T-helper 22 cell (primary cell): ENCODE data around the gene RRAS.

Experiments
- DNase-seq: peaks from one replicate; pipeline ENCODE4 v3.0.0-alpha.2; 2020; ENCODE audit warnings: low read depth

Gene RRAS

DNA sequence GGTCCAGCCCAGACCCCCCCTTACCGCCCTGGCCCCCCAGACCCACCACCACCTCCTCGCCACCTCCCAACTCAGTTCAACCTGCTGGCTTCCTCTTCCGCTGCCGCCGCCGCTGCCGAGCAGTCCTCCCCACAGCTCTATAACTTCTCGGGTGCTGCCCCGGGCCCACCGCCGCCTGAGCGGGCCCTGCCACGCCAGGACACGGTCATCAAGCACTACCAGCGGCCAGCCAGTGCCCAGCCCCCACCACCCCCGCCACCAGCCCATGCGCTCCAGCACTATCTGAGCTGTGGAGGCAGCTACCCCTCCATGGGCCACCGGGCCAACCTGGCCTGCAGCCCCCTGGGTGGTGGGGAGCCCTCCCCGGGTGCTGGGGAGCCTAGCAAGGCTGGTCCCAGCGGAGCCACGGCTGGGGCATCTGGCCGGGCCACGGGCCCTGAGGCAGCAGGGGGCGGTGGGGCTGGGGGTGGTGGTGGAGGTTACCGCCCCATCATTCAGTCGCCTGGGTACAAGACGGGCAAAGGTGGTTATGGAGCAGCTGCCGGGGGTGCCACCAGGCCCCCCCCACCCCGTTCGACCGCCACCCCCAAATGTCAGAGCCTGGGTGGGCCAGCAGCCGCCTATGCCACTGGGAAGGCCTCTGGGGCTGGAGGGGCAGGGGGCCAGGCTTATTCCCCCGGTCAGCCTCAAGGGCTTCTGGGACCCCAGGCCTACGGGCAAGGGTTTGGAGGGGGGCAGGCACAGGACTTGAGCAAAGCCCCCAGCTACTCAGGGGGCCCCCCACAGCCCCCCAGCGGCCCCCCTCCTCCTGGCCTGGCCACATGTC is 44.7 kb downstream of the RRAS start:
- no peak for DNase-seq

- no peak for DNase-seq
Observed at GRCh38 chr19:49594157-49594992, 45.6 kb downstream of the RRAS start.

DNA sequence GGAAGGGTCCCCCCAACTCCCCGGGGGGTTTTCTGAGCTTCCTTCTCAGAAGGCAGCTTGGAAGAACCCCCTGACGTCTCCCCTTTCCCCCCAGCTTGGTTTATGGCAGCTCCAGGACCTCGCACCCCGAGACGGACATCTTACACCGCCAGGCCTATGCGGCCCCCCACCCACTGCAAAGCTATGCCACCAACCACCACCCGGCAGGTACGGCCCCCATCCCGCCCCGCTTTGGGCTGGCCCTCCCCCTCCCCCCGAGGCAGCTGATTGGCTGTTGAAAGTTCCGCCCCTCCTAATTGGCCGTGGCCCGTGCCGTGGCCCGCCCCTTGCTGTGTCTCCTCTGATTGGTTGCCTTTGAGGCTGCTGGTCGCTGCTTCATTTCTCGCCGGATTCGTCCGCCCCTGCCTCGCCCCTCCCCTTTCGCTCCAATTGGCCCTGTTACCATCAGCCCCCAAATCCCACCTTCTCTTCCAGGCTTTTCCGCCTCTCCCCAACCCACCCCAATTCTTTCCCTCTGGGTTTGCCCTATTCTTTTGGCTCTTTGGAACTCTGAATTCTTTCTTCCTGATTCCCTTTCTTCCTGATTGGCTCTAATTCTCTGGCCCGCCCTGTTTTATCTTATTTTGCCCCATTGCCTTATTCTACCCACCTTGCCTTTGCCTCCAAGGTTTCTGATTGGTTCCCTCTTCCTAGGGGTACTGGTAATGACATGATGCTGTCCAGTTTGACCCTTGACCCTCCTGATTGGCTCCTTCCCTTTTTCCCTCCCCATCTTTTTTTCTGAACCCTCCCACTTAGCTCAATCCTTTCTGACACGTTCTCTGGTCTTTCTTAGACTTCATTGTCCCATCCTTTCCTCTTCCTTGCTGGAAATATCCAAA is 46.5 kb downstream of the RRAS start:
- peak; percentile 88 for DNase-seq

DNA sequence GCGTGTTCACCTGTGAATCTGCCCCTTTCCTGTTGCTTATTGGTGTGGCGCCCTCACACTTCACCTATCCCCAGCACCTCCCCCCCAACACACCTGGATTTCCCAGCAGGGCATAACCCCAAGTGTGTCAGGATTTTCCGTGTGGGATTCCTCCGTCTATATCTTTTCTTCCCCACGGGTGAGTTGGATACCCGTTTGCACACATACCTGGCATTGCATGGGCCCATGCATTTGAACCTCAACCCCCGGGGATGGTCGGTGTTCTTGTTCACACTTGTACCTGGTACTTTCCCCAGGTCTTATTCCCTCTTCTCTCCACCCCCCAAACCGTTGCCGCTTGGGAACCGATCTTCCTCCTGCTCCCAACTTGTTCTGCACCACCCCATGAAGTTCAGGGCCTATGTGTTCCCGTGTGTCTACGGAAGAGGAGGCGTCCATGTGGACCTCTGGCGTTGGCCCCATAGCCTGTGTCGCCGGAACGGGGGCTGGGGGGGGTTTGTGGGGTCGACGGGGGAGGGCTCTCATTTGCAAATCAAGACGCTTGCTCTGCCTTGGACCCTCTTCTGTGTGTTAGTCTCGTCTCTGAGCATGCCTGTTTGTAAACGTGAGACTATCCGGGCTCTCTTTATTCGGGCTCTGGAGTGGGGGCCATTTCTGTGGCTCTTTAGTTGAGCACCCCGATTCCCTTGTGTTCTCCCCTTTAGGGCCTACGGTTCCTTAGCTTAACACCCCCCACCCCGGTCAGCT is 47.3 kb downstream of the RRAS start:
- DNase-seq, result no peak

DNA sequence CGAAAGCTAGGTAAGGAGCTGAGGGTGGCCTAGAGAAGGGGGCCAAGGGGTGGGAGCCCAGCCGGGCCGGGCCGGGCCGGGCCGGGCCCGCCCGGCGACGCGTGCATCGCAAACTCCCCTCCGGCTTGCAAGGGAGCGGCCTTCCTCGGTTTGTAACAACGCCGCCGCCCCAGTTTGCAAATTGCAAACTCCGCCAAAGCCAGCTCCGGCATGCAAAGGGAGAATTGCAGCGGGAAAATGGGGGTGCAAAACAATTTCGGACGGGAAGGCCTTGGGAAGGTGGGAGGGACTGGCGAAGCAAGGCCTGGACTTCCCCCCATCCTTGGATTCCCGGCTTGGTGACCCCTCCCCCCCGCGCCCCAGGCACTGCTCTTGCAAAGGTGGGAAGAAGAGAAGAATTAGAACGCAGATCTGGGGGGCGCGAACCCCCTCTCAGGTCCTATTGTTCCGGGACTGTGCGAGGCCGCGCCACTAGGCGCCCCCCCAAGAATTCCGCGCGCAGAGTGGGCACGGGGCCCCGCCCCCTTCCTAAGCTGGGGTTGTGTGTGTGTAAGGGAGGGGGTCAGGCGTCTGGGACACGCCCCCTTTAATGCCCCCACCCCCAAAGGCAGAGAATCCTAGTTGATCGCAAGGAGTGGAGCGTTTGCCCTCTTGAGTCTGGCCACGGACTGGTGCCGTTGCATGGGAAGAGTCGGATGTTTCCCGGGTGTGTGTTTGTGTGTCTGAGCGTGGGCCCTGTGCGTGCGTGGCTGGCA is 48.0 kb downstream of the RRAS start:
- peak; percentile 39 for DNase-seq

GRCh38 chr19:49590971-49591730 is 48.8 kb downstream of the RRAS start, which contains the start of gene PRR12:
PRR12 (plus strand) TSS chr19:49591182; CDS start chr19:49591655, 473 bp downstream.
- peak; percentile 76 for DNase-seq

DNA sequence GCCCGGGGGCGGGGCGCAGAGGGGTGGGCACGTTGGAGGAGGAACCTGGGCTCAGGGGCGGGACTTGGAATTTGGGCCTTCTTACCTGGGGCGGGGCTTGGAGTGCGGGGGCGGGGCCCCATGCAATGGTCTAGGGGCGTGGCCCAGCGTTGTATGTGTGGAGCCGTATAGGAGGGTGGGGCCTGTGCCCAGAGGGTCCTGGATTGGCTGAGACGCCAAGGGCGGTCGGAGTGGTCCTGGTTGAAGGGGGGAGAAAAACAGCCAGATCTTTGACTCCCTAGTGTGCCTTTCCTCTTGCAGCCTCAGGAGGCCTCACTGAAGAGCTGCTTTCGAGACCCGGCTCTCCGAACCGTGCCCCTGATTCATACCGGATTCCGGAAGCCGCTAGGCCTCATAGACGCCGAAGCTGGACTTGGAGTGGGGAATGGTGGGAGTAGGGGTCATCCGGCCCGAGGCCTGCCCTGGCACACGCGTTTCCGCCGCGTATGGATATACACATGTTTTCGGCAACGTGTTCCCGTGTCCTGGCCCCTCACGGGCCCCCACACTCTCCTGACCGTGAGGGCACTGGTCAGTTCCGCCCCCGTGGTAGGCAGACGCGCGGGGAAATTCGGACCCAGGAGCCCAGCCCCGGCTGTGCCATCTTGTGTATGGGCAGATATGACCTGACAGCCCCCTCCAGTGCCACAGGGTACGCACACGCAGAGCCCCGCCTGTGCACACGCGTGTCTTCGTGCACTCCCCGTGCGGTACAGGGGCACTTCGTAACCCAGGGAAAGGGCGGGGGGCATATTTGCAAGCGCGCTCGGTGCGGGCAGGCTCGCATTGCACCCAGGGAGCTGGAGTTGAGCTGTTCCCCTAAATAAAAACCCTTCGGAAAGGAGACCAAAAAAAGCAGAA is 49.6 kb downstream of the RRAS start:
- DNase-seq, result peak; percentile 90

GRCh38 chr19:49589502-49589905 is 50.4 kb downstream of the RRAS start:
- no peak for DNase-seq

DNA sequence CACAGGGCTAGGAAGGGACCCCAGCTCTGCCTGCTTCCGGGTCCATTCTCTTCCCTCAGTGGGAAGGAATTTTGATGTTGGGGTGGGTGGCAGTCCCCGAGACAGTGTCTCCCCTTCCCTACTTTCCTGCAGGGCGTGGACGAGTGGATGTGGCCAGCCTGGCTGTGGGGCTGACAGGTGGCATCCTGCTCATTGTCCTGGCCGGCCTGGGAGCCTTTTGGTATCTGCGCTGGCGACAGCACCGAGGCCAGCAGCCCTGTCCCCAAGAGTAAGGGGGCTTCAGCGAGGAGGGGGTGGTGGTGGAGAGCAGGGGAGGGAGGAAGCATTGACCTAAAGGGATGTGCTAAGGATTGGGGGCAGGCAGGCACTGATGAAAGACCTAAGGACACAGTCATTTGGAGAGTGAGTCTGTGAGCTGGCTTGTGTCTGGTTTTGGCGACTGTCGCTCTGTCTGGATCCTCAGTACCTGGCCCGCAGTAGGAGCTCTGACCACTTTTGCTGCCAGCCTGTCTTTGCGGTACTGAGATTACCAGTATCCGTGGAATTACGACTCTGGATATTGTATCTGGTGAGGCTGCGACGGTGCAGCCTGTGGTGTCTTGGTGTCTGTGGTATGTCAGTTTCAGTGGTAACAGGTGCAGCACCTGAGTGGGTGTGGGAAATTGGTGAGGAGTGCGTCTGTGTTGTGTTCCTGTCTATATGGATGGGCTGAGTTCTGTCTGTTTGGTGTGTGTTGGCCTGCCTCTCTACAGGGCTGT is 51.4 kb downstream of the RRAS start:
- DNase-seq, result peak; percentile 26

DNA sequence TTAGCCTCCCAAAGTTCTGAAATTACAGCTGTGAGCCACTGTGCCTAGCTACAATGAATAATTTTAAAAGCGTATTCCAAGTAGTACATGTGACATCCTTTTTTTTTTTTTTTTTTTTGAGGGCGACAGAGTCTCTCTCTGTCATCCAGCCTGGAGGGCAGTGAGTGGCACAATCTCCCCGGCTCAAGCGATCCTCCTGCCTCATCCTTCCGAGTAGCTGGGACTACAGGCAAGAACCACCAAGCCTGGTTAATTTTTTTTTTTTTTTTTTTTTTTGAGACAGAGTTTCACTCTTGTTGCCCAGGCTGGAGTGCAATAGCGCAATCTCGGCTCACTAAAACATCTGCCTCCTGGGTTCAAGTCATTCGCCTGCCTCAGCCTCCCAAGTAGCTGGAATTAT is 52.7 kb downstream of the RRAS start:
- DNase-seq, result no peak
